COLO829 (cell line): Measurements from ENCODE around the gene PAK1.

ENCODE experiments used
- DNase-seq: peaks from one replicate; pipeline ENCODE4 v3.0.0; 2012; ENCODE audit warnings: low spot score

Gene PAK1

GRCh38 chr11:77435972-77436371, 37.9 kb downstream of the PAK1 start:
- no peak for DNase-seq

GRCh38 chr11:77431813-77432212, 42.1 kb downstream of the PAK1 start:
- DNase-seq, result no peak

- DNase-seq, result no peak
Observed at GRCh38 chr11:77428598-77428997, 45.3 kb downstream of the PAK1 start.

DNA sequence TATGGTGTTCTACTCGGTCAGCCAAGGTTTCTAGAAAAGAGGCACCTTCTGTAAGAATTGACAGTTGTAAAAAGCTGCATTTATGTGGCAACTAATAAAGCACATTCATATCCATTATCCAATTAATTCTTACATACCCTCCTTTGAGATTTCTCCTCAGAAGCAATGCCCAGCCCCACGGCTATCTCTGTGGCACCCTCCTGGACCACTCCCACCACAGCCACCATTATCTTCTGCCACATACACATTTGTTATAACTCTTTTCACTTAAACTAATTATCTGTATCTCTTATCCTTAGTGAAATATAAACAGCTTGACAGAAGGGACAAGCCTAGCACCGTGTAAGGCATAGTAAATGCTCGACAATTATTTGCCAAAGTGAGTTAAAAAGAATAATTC, 48.5 kb downstream of the PAK1 start:
- no peak for DNase-seq

- DNase-seq, result no peak
Observed at GRCh38 chr11:77424644-77425043, 49.2 kb downstream of the PAK1 start.

DNA sequence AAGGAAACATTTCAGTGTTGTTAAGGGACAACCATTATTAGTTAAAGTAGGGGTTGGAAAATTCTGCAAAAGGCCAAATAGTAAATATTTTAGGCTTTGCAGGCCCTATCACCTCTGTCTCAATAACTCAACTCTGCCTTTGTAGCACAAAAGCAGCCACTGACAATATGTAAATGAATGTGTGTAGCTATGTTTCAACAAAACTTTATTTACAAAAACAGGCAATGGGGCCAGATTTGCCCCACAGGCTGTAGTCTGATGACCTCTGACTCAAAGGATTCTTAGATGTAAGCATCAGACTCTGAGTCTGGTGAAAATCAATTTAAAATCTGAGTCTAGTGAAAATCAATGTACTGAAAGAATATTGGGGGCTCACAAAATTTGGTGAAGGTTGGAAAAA, 50.3 kb downstream of the PAK1 start:
- DNase-seq, result no peak

DNA sequence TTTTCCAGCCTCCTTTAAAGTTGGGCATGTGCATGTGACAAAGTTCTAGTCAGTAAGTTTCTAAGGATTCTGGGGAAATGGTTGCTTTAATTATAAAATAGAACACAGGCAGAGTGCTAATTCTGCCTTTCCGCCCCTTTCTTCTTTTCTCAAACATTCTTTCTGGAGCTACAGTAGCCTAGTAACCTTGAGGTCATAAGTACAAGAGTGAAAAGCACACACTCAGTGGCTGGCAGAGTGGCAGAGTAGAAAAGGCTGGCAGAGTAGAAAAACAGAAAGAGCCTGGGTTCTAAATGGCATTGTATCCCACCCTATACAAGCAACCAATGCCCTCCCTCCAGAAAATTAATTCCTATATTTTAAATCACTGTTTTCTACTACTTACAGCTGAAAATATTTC, 51.2 kb downstream of the PAK1 start:
- DNase-seq, result no peak

GRCh38 chr11:77421041-77421723, 52.7 kb downstream of the PAK1 start:
- DNase-seq, result no peak

GRCh38 chr11:77418971-77419597, 54.8 kb downstream of the PAK1 start:
- no peak for DNase-seq

DNA sequence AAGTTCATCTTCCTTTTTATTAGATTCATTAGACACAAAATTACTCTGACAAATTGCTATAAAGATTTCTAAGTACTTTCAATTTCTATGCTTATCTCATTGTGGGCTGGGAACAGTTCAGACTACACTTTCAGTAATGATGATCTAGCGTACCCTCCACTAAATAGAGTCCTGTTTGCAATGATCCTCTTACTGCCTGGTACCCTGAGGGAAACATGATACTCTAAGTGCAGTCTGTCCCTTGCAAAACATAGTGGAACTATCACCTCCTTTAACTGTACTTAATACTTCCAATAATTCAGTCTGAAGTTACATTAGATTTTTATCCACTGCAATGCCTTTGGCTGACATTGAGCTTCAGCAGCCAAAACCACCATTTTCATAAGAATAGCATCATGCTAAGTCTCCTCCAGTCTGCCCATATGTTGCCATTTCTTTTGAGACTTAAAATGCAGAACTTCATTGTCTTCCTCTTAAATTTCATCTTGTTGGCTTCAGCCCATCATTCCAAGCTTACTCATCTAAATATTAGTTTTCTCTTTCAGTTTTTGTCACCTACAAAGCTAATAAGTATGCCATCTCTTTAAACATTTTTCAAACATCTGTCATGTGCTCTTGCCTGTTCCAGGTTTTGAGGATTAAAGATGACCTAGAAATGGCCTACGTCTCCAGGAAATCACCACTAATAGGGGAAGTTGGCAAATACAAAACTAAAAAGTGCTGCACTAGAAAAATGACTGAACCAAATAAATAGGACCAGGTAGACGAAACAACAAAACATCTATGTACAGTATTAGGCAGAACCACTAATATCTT, 55.5 kb downstream of the PAK1 start:
- DNase-seq, result no peak

- DNase-seq, result no peak
Observed at GRCh38 chr11:77416357-77416756, 57.5 kb downstream of the PAK1 start.

DNA sequence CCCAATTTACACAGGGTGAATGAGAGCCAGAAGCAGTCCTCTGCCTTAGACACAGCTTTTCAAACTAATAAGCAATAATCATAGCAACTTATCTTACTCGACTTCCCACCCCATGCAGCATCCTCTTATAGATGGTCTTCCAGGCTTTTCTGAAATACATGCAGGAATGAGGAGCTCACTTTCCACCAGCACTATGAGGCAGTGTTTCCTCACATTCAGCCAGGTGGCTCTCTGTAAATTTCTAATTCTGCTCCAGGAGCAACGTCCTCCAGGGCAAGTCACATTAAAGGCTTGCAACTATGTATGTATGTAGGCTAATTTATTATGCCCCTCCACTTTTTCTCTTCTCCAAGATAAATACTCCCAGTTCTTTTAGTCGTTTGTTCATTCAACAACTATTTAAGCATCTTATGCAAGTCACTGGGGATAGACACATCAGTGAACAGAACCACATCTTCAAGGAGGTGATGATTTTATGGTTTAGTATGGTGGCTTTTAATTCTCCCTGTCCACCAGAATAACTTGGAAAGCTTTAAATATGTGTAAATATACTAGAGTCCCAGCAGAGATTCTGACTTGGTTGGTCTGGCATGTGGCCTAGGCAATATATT, 59.9 kb downstream of the PAK1 start:
- no peak for DNase-seq

- no peak for DNase-seq
Observed at GRCh38 chr11:77412814-77413213, 61.1 kb downstream of the PAK1 start.

- DNase-seq, result peak; percentile 84
Observed at GRCh38 chr11:77411717-77412441, 62.0 kb downstream of the PAK1 start.

GRCh38 chr11:77411137-77411707, 62.7 kb downstream of the PAK1 start:
- DNase-seq, result no peak

- DNase-seq, result no peak
Observed at GRCh38 chr11:77410076-77410827, 63.6 kb downstream of the PAK1 start.

DNA sequence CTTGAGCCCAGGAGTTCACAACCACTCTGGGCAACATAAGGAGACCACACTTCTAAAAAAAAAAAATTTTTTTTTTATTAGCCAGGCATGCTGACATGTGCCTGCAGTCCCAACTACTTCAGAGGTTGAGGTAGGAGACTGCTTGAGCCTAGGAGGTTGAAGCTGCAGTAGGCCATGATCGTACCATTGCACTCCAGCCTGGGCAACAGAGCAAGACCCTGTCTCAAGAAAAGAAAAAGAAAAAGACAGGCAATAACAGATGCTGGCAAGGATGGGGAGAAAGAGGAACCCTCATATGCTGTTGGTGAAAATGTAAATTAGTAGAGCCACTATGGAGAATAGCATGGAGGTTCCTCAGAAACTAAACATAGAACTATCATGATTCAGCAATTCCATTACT, 64.8 kb downstream of the PAK1 start:
- DNase-seq, result no peak

DNA sequence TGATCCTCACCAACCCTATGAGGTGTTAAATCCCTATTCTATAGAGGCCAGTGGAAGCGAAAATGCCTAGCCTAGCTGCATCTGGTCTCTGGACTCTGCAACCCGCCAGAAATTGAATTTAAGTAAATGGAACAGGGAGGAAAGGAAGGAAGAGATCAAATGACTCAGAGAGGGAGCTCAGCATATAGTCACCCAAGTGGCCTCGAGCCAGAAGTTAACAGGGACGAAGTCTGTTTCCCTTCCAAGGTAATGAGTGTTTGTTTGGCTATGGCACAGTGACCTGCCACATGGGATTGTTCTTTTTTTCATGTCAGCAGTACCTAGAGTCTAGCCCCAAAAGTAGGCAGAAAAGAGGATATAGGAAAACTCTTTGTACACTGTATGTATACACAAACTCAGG, 66.3 kb downstream of the PAK1 start:
- DNase-seq, result peak; percentile 33

DNA sequence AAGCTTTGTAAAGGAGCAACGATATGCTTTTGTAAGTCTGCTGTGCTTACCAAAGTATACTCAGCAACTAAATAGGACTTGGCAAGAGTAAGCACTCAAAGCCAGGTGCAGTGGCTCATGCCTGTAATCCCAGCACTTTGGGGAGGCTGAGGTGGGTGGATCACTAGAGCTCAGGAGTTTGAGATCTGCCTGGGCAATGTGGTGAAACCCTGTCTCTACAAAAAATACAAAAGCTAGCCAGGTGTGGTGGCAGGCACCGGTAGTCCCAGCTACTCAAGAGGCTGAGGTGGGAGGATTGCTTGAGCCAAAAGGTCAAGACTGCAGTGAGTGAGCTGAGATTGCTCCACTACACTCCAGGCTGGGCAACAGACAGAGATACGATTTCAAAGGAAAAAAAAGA, 67.5 kb downstream of the PAK1 start:
- no peak for DNase-seq

DNA sequence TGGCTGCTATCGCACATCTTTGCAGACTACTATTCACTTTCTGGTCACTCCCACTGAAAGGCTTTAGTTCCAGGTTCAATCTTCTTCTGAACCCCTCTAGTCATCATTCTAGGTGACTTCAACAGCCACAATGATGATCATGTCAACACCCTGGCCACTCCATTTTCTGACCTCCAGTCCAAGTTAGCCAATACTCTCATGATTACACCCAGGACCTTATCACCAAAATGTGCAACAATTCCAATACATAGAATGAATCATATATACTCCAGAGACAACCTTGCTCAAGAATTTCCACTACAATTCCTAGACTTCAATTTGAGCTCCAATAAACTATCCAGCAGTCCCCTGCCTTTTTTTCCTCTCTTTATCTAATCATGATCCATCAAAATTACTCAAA, 70.7 kb downstream of the PAK1 start:
- no peak for DNase-seq

DNA sequence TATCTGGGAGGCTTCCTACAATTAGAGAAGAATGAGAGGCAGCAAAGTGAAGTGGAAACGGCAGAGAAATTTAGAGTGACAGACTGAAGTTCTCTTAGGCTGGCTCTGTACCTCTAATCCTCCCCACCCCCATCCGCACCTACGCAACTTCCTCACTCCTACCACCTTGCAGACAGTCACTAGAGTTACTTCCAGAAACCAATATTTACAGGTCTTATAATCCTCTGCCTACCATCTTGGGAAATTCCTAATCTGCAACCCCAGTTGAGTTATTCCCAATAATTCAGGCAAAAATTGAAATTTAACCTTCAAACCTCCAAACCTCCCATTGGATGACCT, 71.7 kb downstream of the PAK1 start:
- no peak for DNase-seq
